ENCODE measurements around the gene SCRT2.

The SCRT2 gene

GRCh38 chr20:662277-663192 is 13.1 kb downstream of the SCRT2 start:
- no peak overlapping the region for H3K4me3 ChIP-seq (ENCODE audit: low read depth, low read length)
- no peak for DNase-seq (ENCODE audit: low read depth)
- no peak for TF ChIP-seq POLR2A (IDR thresholded peaks at IDR 0.05; ENCODE audit: extremely low read depth, insufficient read length)
- TF ChIP-seq, protein P1, sequence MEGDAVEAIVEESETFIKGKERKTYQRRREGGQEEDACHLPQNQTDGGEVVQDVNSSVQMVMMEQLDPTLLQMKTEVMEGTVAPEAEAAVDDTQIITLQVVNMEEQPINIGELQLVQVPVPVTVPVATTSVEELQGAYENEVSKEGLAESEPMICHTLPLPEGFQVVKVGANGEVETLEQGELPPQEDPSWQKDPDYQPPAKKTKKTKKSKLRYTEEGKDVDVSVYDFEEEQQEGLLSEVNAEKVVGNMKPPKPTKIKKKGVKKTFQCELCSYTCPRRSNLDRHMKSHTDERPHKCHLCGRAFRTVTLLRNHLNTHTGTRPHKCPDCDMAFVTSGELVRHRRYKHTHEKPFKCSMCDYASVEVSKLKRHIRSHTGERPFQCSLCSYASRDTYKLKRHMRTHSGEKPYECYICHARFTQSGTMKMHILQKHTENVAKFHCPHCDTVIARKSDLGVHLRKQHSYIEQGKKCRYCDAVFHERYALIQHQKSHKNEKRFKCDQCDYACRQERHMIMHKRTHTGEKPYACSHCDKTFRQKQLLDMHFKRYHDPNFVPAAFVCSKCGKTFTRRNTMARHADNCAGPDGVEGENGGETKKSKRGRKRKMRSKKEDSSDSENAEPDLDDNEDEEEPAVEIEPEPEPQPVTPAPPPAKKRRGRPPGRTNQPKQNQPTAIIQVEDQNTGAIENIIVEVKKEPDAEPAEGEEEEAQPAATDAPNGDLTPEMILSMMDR (IDR thresholded peaks at IDR 0.05; ENCODE audit: low read depth, low read length) = no peak
- TF ChIP-seq MYC (IDR thresholded peaks at IDR 0.05; ENCODE audit: low read depth, low read length) = no peak
- TF ChIP-seq MAX (IDR thresholded peaks at IDR 0.05; ENCODE audit: low read depth, low read length) = no peak

DNA sequence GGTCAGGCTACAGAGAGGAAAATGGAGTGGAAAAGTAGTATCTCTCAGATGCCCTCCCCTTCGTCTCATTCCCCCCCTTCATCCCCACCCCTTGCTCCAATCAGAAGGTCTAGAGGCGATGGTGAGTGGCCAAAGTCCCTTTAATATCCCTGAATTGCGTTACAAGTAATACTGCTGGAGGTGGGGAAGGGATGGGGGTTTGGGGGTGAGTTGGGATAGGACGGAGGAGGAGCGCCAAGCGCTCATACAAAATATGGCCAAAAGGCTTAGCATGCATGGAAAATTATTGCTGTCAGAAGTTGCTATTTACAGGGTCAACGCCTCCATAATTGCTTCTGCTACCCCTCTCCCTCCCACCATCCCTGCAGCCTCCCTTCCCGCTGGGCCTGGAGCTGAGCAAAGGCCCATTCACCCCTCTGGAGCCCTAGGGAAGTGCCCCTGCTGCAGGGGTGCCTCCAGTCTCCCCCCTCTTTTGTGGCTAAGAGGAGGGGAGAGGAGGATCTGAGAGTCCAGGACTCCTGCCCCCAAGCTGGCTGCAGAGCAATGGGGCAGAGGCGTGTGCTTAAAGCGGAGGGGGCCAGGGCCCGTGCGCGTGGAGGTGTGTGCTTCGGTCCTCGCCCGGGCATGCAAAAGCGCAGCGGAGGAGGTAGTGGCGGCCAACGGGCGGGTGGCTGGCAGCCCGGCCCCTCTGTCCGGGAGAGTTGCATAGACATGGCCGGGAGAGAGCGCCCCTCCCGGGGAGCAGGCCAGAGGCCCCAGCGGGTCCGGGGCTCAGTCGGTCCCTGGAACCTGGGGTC is 13.9 kb downstream of the SCRT2 start:
- TF ChIP-seq, protein P1 (IDR thresholded peaks at IDR 0.05; ENCODE audit: low read depth, low read length) = no peak
- TF ChIP-seq POLR2A (IDR thresholded peaks at IDR 0.05; ENCODE audit: extremely low read depth, insufficient read length) (no peak), MYC (IDR thresholded peaks at IDR 0.05; ENCODE audit: low read depth, low read length) (no peak), MAX (IDR thresholded peaks at IDR 0.05; ENCODE audit: low read depth, low read length) (no peak)
- DNase-seq (ENCODE audit: low read depth) = peak; percentile 37
- no peak overlapping the region for H3K4me3 ChIP-seq (ENCODE audit: low read depth, low read length)

DNA sequence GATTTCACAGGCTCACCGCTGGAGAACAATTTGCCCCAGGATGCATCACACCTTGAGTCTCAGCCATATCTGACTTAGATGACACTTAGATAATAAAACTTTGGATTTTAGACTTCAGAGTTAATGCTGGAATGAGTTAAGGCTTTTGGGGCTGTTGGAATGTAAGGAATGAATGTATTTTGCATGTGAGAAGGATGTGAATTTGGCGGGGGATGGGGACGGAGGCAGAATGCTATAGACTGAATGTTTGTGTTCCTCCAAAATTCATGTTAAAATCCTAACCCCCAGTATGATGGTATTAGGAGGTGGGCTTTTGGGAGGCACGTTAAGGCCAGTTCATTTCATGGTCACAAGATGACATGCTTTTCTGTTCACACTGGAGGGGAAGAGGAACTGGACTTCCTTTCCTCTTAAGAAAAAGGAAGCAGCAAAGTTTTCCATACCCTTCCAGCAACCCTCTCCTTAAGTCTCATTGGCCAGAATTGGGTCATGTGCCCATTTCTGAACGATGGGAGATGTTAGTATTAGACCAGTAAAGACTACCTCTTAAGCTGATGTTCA is 16.8 kb downstream of the SCRT2 start:
- no peak for TF ChIP-seq MAX (IDR thresholded peaks at IDR 0.05; ENCODE audit: low read depth, low read length)
- no peak for TF ChIP-seq POLR2A (IDR thresholded peaks at IDR 0.05; ENCODE audit: extremely low read depth, insufficient read length)
- TF ChIP-seq MYC (IDR thresholded peaks at IDR 0.05; ENCODE audit: low read depth, low read length) = no peak
- TF ChIP-seq, protein P1 (IDR thresholded peaks at IDR 0.05; ENCODE audit: low read depth, low read length) = no peak
- no peak for DNase-seq (ENCODE audit: low read depth)
- no peak overlapping the region for H3K4me3 ChIP-seq (ENCODE audit: low read depth, low read length)

GRCh38 chr20:658202-658601 is 17.4 kb downstream of the SCRT2 start:
- H3K4me3 ChIP-seq (ENCODE audit: low read depth, low read length) = no peak overlapping the region
- TF ChIP-seq MYC (IDR thresholded peaks at IDR 0.05; ENCODE audit: low read depth, low read length) = no peak
- no peak for TF ChIP-seq MAX (IDR thresholded peaks at IDR 0.05; ENCODE audit: low read depth, low read length)
- TF ChIP-seq, protein P1 (IDR thresholded peaks at IDR 0.05; ENCODE audit: low read depth, low read length) = no peak
- no peak for TF ChIP-seq POLR2A (IDR thresholded peaks at IDR 0.05; ENCODE audit: extremely low read depth, insufficient read length)
- DNase-seq (ENCODE audit: low read depth) = no peak

DNA sequence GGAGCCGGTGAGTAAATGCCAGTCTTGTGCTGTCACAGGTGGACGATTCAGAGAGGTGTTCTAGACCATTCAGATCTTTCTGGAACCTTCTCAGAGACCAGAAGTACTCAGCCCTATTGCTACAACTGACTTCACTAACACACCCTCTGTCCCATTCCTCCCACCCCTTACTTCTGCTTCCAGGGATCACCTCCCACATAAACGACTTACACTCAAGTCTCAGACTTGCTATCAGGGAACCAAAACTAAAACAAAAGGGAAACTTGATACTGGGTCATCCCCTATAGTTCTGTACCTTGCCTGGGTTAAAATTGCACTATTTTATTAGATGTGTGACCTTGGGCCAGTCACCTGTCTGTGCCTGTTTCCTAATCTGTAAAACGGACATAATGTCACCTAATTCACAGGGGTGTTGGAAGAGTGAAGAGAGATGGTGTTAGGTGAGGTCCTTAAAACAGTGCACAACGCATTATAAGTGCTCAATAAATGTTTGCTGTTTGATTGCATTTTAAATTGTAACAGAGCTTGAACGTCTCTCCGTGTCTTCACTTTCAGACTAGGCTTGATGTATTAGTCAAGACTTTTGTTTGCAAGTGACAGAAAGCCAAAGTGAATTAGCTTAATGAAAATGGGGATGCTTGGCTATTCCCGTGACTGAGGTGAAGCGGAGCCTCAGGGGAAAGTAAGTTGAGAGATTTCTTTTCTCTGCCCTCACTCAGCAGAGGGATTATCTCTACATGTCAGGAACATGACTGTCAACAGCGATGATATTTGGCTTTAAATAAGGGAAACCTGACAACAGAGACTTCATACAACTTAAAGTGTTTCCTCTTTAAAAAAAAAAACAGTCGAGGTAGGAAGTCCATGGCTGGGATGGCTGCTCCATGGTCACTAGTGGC is 19.6 kb downstream of the SCRT2 start:
- no peak overlapping the region for H3K4me3 ChIP-seq (ENCODE audit: low read depth, low read length)
- DNase-seq (ENCODE audit: low read depth) = no peak
- TF ChIP-seq MYC (IDR thresholded peaks at IDR 0.05; ENCODE audit: low read depth, low read length) (no peak), POLR2A (IDR thresholded peaks at IDR 0.05; ENCODE audit: extremely low read depth, insufficient read length) (no peak)
